A673 (cell line): ENCODE results near the gene CYP1A2. TPM values are rescaled to one million over a fixed set of nuclear protein-coding genes. Genes with fewer than 3 reads are reported as not detected.

Experiments
- BruUV-seq: library from RNA; stranded (reverse); fragments of 400-500 nt; replicated peaks from 2 replicates; lab custom pipeline; 2021; lab: Mats Ljungman, UMichigan
- CTCF ChIA-PET: fragments of 300-600 bp; sonication (Branson Sonifier 250); formaldehyde crosslinking; loops from one replicate; lab custom pipeline; 2022; ENCODE audit warnings: antibody characterized with exemption; lab: Charles Lee
- POLR2A ChIA-PET: fragments of 300-600 bp; sonication (Branson Sonifier 250); formaldehyde crosslinking; loops from one replicate; lab custom pipeline; 2022; ENCODE audit warnings: antibody characterized with exemption; ENCODE audit not compliant: low non-redundant PET; lab: Charles Lee
- DNase-seq: peaks from one replicate; pipeline ENCODE4 v3.0.0-alpha.2; 2015; ENCODE audit warnings: low spot score
- H3K27ac ChIP-seq: fragments of 200-600 bp; sonication (generic); 2 replicates; pipeline ENCODE4 v1.5.1; 2016; ENCODE audit warnings: mixed run types, low read depth, mild to moderate bottlenecking, mixed read lengths, antibody characterized with exemption, low read length; ENCODE audit not compliant: poor library complexity, severe bottlenecking
- H3K27me3 ChIP-seq: fragments of 200-600 bp; sonication (generic); replicated peaks from 2 replicates; pipeline ENCODE4 v1.6.1; 2017; ENCODE audit warnings: mixed run types, low read depth, mild to moderate bottlenecking, mixed read lengths, antibody characterized with exemption, low read length; ENCODE audit not compliant: insufficient read depth, poor library complexity
- H3K36me3 ChIP-seq: fragments of 200-600 bp; sonication (generic); 2 replicates; pipeline ENCODE4 v1.6.1; 2016; ENCODE audit warnings: mixed run types, mild to moderate bottlenecking, mixed read lengths, antibody characterized with exemption, low read length; ENCODE audit not compliant: insufficient read depth, poor library complexity, severe bottlenecking
- H3K4me1 ChIP-seq: fragments of 200-600 bp; sonication (generic); 2 replicates; pipeline ENCODE4 v1.6.1; 2017; ENCODE audit warnings: mixed run types, mild to moderate bottlenecking, mixed read lengths, antibody characterized with exemption, low read length; ENCODE audit not compliant: insufficient read depth, poor library complexity, severe bottlenecking
- H3K4me3 ChIP-seq: fragments of 200-600 bp; sonication (generic); 2 replicates; pipeline ENCODE4 v1.5.1; 2016; ENCODE audit warnings: low read depth, mixed run types, mild to moderate bottlenecking, mixed read lengths, low read length; ENCODE audit not compliant: poor library complexity, severe bottlenecking
- H3K9me3 ChIP-seq: fragments of 200-600 bp; sonication (generic); 2 replicates; pipeline ENCODE4 v1.6.1; 2016; ENCODE audit warnings: mixed run types, low read depth, mild to moderate bottlenecking, mixed read lengths, antibody characterized with exemption, low read length; ENCODE audit not compliant: poor library complexity, severe bottlenecking
- EZH2 ChIP-seq: fragments of 200-600 bp; sonication (generic); IDR thresholded peaks from 2 replicates; pipeline ENCODE4 v1.6.1; 2017; ENCODE audit warnings: borderline replicate concordance, low read depth, mild to moderate bottlenecking, mixed read lengths, antibody characterized with exemption, low read length; ENCODE audit not compliant: poor library complexity, severe bottlenecking
- intact Hi-C: fragments of 100-400 bp; cut with micrococcal nuclease; formaldehyde crosslinking; loops from one replicate; pipeline ENCODE4 v1.10.0; 2022; ENCODE audit not compliant: unreplicated experiment
- total RNA-seq: library from RNA; stranded (reverse); gene quantifications from 2 replicates; pipeline ENCODE4 v1.2.3, GENCODE V29; 2021
- TF ChIP-seq, protein P1 (sequence below): fragments of 300-800, 200-600 bp; sonication (generic); conservative IDR thresholded peaks from 2 replicates; pipeline ENCODE4 v1.5.1; 2017; ENCODE audit warnings: low read depth, mild to moderate bottlenecking, antibody characterized with exemption, low read length, moderate library complexity, mixed read lengths

Gene CYP1A2
- total RNA-seq, 1 experiment from 2014 or later, result not detected

DNA sequence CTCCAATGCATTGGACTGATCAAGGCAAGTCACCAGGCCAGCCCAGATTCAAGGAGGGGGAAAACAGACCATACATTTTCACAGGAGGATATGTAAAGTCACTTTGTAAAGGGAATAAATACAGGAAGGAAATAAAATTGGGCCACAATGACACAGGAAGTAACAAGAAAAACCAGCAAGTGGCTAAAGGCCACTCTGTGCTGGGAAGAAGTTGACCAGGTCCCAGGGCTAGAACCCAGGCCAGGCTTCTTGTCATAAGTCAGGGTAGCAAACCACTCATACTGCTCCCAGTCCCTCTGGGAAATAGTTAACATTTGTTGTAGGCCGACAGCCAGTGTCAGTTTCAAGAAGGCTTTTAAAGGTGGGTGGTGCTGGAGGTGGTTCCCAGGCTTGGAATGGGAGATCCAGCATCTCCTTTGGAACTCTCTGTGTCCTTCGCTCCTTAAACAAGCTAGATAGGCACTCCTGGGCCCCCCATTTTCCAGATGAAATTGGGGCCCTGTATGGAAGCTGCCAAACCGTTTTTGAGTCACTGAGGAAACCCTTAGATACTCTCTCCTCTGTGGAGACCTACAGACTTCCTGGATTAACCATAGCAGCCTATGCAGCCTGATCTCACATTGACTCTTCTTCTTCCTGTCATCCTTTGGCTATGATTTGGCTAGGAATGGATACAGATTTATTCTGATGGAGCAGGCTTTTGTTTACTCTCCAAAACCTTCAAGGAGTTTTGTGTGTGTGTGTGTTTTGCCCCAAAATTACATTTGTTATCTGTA, 38.1 kb upstream of the CYP1A2 start:
- H3K9me3 ChIP-seq, result no peaks in the 10 kb centered on the region
- POLR2A ChIA-PET, result no interaction called here
- no peak for TF ChIP-seq EZH2
- TF ChIP-seq, protein P1, sequence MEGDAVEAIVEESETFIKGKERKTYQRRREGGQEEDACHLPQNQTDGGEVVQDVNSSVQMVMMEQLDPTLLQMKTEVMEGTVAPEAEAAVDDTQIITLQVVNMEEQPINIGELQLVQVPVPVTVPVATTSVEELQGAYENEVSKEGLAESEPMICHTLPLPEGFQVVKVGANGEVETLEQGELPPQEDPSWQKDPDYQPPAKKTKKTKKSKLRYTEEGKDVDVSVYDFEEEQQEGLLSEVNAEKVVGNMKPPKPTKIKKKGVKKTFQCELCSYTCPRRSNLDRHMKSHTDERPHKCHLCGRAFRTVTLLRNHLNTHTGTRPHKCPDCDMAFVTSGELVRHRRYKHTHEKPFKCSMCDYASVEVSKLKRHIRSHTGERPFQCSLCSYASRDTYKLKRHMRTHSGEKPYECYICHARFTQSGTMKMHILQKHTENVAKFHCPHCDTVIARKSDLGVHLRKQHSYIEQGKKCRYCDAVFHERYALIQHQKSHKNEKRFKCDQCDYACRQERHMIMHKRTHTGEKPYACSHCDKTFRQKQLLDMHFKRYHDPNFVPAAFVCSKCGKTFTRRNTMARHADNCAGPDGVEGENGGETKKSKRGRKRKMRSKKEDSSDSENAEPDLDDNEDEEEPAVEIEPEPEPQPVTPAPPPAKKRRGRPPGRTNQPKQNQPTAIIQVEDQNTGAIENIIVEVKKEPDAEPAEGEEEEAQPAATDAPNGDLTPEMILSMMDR, result no peak
- no peaks in the 10 kb centered on the region for H3K36me3 ChIP-seq
- no peak overlapping the region for H3K4me3 ChIP-seq
- CTCF ChIA-PET, result no interaction called here
- H3K27me3 ChIP-seq, result peaks cover 15% of the 10 kb centered on the region
- no peak overlapping the region for H3K27ac ChIP-seq
- H3K4me1 ChIP-seq, result no peaks in the 10 kb centered on the region
- no TSS peak for BruUV-seq
- intact Hi-C loops, result no loop called here
- no peak for DNase-seq

DNA sequence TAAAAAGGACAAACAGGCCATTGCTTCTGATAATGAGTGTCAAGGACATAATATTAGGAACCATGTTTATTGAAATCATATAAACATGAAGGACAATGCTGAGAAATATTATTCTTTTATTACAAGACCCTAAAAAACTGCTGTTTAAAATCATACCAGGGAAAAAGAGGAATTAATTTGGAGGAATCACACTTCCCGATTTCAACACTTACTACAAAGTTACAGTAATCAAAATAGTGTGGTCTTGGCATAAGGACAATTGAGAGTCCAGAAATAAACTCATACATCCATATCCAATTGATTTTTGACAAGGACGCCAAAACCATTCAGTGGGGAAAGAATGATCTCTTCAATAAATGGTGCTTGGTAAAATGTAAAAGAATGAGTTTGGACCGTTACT, 36.3 kb upstream of the CYP1A2 start:
- no peaks in the 10 kb centered on the region for H3K4me1 ChIP-seq
- H3K27me3 ChIP-seq, result peaks cover 6% of the 10 kb centered on the region
- no peak overlapping the region for H3K27ac ChIP-seq
- no TSS peak for BruUV-seq
- no peak for DNase-seq
- POLR2A ChIA-PET, result no interaction called here
- CTCF ChIA-PET, result no interaction called here
- intact Hi-C loops, result no loop called here
- TF ChIP-seq EZH2, result no peak
- TF ChIP-seq, protein P1, result no peak
- H3K36me3 ChIP-seq, result no peaks in the 10 kb centered on the region
- H3K9me3 ChIP-seq, result no peaks in the 10 kb centered on the region
- no peak overlapping the region for H3K4me3 ChIP-seq

DNA sequence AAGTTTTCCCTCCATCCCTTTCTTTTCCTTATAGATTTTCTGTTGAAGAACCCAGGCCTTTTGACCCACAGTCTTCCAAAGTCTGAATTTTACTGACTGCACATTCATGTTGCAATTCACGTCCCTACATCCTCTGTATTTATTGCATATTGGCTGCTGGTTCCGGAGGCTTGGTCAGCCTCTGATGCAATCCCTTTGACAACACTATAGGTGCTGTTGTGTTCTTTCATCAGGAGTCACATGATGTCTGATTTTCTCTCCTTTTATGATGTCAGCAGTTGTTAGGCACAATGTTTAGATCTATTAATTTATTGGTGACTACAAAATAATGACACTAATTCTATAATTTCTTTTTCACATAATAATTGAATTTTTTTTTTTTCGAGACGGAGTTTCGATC, 32.0 kb upstream of the CYP1A2 start:
- BruUV-seq, result no TSS peak
- CTCF ChIA-PET, result no interaction called here

More for the DNA sequence above, 32.0 kb upstream of the CYP1A2 start:
- intact Hi-C loops, result no loop called here
- Histone ChIP-seq H3K4me1 (no peaks in the 10 kb centered on the region), H3K4me3 (no peak overlapping the region), H3K27me3 (no peaks in the 10 kb centered on the region), H3K9me3 (no peaks in the 10 kb centered on the region), H3K36me3 (no peaks in the 10 kb centered on the region), H3K27ac (no peak overlapping the region)
- no peak for DNase-seq
- POLR2A ChIA-PET, result no interaction called here
- TF ChIP-seq, protein P1, result no peak
